Activated T-cell treated with anti-CD3 and anti-CD28 coated beads, Interleukin-2, amount 50 U/mL, for 24 hours (primary cell): ENCODE data around the gene KIFC1.

ENCODE experiments used
- DNase-seq: peaks from one replicate; pipeline ENCODE4 v3.0.0-alpha.2; 2020
- H3K27ac Mint-ChIP-seq: 2 replicates; pipeline ENCODE4 v1.8.0; 2020; ENCODE audit warnings: mild to moderate bottlenecking, mixed read lengths
- H3K27me3 Mint-ChIP-seq: 2 replicates; pipeline ENCODE4 v1.8.0; 2020; ENCODE audit warnings: mixed read lengths
- H3K36me3 Mint-ChIP-seq: 2 replicates; pipeline ENCODE4 v1.8.0; 2020; ENCODE audit warnings: low read depth, mixed read lengths
- H3K4me1 Mint-ChIP-seq: 2 replicates; pipeline ENCODE4 v1.8.0; 2020; ENCODE audit warnings: low read depth, mixed read lengths
- H3K4me3 Mint-ChIP-seq: 2 replicates; pipeline ENCODE4 v1.8.0; 2020; ENCODE audit warnings: mild to moderate bottlenecking, moderate library complexity, mixed read lengths
- H3K9me3 Mint-ChIP-seq: 2 replicates; pipeline ENCODE4 v1.8.0; 2020; ENCODE audit warnings: mixed read lengths

KIFC1 gene

DNA sequence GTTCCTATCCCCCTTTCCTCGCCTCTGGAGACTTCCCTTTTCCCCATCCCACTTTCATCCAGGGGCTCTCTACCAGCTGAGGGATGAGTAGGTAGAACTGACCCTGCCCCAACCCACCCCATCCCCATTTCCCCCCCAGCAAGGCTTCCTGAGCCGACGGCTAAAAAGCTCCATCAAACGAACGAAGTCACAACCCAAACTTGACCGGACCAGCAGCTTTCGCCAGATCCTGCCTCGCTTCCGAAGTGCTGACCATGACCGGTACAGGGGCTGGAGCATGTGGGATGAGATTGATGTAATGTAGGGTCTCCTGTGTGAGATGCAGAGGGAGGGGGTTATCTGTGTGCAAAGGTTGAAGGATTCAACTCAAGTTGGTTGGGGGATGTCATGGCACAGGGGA lies 40.9 kb downstream of the KIFC1 start:
- H3K4me1 Mint-ChIP-seq = peaks cover 48% of the 10 kb centered on the region
- no peaks in the 10 kb centered on the region for H3K9me3 Mint-ChIP-seq
- peak overlapping the region; percentile 92 for H3K4me3 Mint-ChIP-seq
- H3K27ac Mint-ChIP-seq = peak overlapping the region; percentile 70
- no peak for DNase-seq
- H3K27me3 Mint-ChIP-seq = no peaks in the 10 kb centered on the region
- peaks cover 40% of the 10 kb centered on the region for H3K36me3 Mint-ChIP-seq

DNA sequence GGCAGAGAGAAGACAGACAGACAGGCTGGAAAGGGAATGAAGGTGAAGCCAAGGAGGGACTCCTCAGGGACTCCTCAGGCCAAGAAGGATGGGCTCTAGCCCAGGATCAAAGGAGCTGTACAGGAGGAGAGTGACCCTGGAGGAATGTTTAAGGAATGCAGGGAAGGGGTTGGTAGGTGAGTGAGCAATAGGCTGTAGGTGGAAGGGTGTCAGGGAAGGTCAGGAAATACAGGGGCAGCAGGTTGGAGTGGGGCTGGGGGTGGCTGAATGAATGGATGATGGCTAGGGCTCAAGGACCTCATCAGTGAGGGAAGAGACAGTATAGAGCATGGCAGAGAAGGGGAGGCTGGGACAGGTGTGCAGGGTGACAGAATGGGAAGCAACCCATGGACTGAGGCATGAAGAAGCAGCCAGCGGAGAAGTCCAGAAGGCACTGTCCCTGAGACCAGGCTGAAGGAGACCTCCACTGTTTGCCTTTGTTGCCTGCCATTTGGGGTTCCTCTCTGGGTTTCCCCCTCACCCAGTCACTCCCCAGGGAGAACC lies 41.4 kb downstream of the KIFC1 start:
- peaks cover 47% of the 10 kb centered on the region for H3K4me1 Mint-ChIP-seq
- DNase-seq = no peak
- H3K9me3 Mint-ChIP-seq = no peaks in the 10 kb centered on the region
- peak overlapping the region; percentile 45 for H3K4me3 Mint-ChIP-seq
- H3K36me3 Mint-ChIP-seq = peaks cover 44% of the 10 kb centered on the region
- H3K27ac Mint-ChIP-seq = peak overlapping the region; percentile 70
- no peaks in the 10 kb centered on the region for H3K27me3 Mint-ChIP-seq

DNA sequence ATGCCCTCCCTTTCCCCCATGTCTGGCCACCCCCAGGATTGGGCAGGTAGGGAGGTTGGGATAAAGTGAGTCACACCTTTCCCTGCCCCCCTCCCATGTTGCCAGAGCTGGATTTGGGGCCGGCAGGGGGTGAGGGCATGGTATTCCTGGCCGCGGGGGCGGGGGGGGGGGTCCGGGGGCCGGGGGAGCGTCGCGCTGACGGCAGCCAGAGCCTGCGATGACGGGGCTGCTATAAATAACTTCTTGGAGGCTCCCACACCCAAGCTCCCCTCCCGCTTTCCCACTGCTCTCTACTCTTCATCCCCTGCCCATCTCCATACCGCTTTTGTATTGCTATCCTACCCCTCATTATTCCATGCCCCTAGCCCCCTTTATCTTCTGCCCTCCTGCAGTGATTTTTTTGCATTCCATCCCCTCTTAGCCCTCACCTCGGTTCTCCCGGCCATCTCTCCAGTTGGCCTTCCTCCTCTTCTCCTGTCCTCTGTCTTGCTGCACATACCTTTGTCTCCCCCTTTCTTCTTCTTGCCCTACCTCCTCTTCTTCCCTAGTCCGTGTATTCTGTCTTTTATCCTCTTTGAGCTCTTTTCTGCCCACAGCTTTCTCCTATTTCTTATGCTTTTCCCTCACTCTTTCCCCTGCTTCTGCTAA lies 42.0 kb downstream of the KIFC1 start:
- H3K4me1 Mint-ChIP-seq = peaks cover 41% of the 10 kb centered on the region
- H3K27me3 Mint-ChIP-seq = no peaks in the 10 kb centered on the region

DNA sequence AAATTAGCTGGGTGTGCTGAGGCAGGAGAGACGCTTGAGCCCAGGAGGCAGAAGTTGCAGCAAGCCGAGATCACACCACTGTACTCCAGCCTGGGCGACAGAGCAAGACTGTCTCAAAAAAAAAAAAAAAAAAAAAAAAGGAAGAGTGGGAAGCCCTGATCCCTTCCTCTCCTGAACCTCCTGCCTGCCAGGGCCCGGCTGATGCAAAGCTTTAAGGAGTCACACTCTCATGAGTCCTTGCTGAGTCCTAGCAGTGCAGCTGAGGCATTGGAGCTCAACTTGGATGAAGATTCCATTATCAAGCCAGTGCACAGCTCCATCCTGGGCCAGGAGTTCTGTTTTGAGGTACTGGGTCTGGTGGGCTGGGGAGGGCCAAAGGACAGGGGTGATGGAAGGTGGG lies 43.3 kb downstream of the KIFC1 start:
- H3K27me3 Mint-ChIP-seq = no peaks in the 10 kb centered on the region
- peaks cover 31% of the 10 kb centered on the region for H3K4me1 Mint-ChIP-seq
- H3K9me3 Mint-ChIP-seq = no peaks in the 10 kb centered on the region
- no peak overlapping the region for H3K4me3 Mint-ChIP-seq
- H3K36me3 Mint-ChIP-seq = peaks cover 57% of the 10 kb centered on the region
- H3K27ac Mint-ChIP-seq = peak overlapping the region; percentile 11
- no peak for DNase-seq

More for the DNA sequence above, 42.0 kb downstream of the KIFC1 start:
- Mint-ChIP-seq H3K4me3 (no peak overlapping the region), H3K27ac (no peak overlapping the region), H3K9me3 (no peaks in the 10 kb centered on the region), H3K36me3 (peaks cover 46% of the 10 kb centered on the region)
- no peak for DNase-seq

DNA sequence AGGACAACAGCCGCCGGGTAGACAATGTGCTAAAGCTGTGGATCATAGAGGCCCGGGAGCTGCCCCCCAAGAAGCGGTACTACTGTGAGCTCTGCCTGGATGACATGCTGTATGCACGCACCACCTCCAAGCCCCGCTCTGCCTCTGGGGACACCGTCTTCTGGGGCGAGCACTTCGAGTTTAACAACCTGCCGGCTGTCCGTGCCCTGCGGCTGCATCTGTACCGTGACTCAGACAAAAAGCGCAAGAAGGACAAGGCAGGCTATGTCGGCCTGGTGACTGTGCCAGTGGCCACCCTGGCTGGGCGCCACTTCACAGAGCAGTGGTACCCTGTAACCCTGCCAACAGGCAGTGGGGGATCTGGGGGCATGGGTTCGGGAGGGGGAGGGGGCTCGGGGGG lies 46.0 kb downstream of the KIFC1 start:
- no peak for DNase-seq
- peaks cover 8% of the 10 kb centered on the region for H3K4me1 Mint-ChIP-seq
- no peaks in the 10 kb centered on the region for H3K27me3 Mint-ChIP-seq
- H3K9me3 Mint-ChIP-seq = no peaks in the 10 kb centered on the region
- no peak overlapping the region for H3K27ac Mint-ChIP-seq
- no peak overlapping the region for H3K4me3 Mint-ChIP-seq
- peaks cover 77% of the 10 kb centered on the region for H3K36me3 Mint-ChIP-seq

DNA sequence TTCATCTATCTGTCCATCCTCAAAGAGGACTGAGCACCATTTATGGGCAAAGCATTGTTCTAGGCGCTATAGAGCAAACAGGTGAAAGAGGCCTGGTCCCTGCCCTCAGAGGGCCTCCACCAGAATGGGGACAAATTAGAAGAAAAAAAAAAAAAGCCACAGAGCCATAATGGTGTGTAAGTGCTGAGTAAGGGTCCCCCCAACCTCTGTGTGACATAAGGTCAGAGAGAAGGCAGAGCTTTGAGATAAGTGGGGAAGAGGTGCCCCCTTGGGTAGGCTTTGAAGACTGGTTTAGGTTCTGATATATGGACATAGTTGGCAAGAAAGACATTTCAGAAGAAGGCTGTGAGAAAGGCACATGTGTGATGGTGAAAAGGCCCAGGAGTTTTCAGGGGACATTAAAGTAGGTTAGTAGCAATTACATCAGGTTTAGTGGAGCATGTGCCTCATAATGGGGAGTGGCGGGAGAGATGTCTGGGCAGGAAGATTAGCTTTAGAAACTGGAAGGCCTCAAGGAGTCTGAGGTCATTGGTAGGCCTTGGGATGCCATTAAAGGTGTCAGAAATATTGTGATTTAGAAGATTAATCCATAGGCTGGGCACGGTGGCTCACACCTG lies 47.5 kb downstream of the KIFC1 start:
- DNase-seq = no peak
- Mint-ChIP-seq H3K4me3 (no peak overlapping the region), H3K4me1 (peaks cover 3% of the 10 kb centered on the region), H3K27me3 (no peaks in the 10 kb centered on the region), H3K9me3 (no peaks in the 10 kb centered on the region), H3K27ac (peak overlapping the region; percentile 19), H3K36me3 (peaks cover 82% of the 10 kb centered on the region)

DNA sequence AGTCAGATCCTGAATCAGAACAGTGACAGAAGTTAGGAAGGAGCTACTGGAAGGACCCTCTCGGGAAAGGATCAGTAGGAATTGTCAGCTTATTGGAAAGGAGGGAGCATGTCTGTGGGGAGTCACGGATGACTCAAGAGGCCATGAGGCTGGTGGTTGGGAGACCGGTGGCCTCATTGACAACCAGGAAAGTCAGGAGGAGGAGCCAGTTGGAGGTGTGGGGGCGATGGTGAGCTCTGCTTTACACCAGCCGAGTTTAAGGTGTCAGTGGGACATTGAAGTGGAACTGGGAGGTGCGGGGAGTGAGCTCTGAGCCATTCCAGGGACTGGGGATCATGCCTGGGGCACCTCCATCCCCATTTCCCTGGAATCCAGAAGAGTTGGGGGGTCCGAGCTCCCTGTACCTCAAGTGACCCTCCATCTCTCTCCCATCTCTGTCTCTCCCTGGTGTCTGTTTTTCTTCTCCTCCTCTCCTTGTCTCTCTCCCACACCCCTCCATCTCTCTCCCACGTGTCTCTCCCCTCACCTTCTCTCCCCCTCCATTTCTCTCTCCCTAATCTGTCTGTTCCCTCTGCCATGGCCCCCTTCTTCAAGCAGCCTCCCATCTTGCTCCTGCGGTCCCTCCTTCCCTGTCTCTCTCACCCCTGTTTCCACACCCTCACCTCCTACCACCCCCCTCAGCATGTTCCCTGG lies 48.5 kb downstream of the KIFC1 start:
- peaks cover 91% of the 10 kb centered on the region for H3K36me3 Mint-ChIP-seq
- no peaks in the 10 kb centered on the region for H3K27me3 Mint-ChIP-seq
- no peaks in the 10 kb centered on the region for H3K9me3 Mint-ChIP-seq
- peaks cover 3% of the 10 kb centered on the region for H3K4me1 Mint-ChIP-seq
- H3K27ac Mint-ChIP-seq = peak overlapping the region; percentile 28
- H3K4me3 Mint-ChIP-seq = no peak overlapping the region
- DNase-seq = no peak

DNA sequence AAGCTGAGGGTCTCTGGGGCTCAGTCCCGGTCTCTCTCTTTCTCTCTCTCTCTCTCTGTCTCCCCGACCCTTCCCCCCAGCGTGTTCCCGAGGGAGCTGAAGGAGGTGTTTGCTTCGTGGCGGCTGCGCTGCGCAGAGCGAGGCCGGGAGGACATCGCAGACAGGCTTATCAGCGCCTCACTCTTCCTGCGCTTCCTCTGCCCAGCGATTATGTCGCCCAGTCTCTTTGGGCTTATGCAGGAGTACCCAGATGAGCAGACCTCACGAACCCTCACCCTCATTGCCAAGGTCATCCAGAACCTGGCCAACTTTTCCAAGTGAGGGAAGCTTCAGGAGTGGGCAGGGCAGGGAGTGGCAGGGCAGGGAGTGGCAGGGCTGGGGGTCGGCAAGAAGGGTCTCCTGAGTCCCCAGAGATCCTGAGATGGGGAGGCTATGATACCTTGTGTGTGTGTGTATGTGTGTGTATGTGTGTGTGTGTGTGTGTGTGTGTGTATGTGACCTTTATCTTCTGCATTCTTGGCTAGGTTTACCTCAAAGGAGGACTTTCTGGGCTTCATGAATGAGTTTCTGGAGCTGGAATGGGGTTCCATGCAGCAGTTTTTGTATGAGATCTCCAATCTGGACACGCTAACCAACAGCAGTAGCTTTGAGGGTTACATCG lies 49.2 kb downstream of the KIFC1 start:
- no peaks in the 10 kb centered on the region for H3K9me3 Mint-ChIP-seq
- no peaks in the 10 kb centered on the region for H3K27me3 Mint-ChIP-seq
- DNase-seq = no peak
- H3K4me3 Mint-ChIP-seq = no peak overlapping the region
- H3K36me3 Mint-ChIP-seq = peaks cover 88% of the 10 kb centered on the region
- H3K4me1 Mint-ChIP-seq = peaks cover 3% of the 10 kb centered on the region
- H3K27ac Mint-ChIP-seq = peak overlapping the region; percentile 65

DNA sequence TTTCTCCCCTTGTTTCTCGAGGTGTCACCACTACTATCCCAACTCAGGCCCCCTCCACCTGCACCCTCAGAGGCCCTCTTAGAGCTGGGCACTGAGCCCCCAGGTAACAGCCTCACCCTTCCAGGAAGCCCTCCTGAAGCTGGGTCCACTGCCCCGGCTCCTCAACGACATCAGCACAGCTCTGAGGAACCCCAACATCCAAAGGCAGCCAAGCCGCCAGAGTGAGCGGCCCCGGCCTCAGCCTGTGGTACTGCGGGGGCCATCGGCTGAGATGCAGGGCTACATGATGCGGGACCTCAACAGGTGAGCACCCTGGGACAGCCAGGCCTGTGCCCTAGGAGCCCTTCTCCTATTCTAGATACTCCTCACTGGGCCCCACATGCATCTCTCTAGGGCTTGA lies 49.8 kb downstream of the KIFC1 start:
- Mint-ChIP-seq H3K9me3 (no peaks in the 10 kb centered on the region), H3K36me3 (peaks cover 88% of the 10 kb centered on the region), H3K4me1 (peaks cover 3% of the 10 kb centered on the region), H3K4me3 (no peak overlapping the region), H3K27ac (peak overlapping the region; percentile 72), H3K27me3 (no peaks in the 10 kb centered on the region)
- DNase-seq = no peak

DNA sequence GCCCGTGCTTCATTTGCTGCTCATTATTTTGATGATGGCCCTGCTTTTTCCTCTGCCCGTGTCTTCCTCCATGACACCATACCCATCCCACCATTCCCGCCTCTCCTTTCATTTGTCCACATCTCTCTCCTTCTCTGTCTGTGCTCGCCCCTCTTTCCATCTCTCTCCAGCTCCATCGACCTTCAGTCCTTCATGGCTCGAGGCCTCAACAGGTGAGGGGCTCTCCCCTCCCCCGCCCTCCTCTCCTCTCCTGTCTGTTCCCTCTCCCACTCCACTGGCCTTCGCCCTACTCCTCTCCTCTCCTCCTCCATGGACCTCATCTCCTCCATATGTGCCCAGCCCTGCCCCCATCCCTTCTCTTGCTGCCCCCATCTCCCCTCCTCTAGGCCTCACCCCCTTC lies 50.7 kb downstream of the KIFC1 start:
- Mint-ChIP-seq H3K27ac (peak overlapping the region; percentile 72), H3K4me3 (no peak overlapping the region), H3K9me3 (no peaks in the 10 kb centered on the region), H3K36me3 (peaks cover 87% of the 10 kb centered on the region), H3K4me1 (peaks cover 3% of the 10 kb centered on the region), H3K27me3 (no peaks in the 10 kb centered on the region)
- no peak for DNase-seq

DNA sequence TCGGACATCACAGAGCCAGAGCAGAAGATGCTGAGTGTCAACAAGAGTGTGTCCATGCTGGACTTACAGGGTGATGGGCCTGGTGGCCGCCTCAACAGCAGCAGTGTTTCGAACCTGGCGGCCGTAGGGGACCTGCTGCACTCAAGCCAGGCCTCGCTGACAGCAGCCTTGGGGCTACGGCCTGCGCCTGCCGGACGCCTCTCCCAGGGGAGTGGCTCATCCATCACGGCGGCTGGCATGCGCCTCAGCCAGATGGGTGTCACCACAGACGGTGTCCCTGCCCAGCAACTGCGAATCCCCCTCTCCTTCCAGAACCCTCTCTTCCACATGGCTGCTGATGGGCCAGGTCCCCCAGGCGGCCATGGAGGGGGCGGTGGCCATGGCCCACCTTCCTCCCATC lies 51.4 kb downstream of the KIFC1 start:
- Mint-ChIP-seq H3K9me3 (no peaks in the 10 kb centered on the region), H3K4me3 (no peak overlapping the region), H3K27me3 (no peaks in the 10 kb centered on the region), H3K4me1 (peaks cover 3% of the 10 kb centered on the region), H3K36me3 (peaks cover 88% of the 10 kb centered on the region), H3K27ac (no peak overlapping the region)
- no peak for DNase-seq

DNA sequence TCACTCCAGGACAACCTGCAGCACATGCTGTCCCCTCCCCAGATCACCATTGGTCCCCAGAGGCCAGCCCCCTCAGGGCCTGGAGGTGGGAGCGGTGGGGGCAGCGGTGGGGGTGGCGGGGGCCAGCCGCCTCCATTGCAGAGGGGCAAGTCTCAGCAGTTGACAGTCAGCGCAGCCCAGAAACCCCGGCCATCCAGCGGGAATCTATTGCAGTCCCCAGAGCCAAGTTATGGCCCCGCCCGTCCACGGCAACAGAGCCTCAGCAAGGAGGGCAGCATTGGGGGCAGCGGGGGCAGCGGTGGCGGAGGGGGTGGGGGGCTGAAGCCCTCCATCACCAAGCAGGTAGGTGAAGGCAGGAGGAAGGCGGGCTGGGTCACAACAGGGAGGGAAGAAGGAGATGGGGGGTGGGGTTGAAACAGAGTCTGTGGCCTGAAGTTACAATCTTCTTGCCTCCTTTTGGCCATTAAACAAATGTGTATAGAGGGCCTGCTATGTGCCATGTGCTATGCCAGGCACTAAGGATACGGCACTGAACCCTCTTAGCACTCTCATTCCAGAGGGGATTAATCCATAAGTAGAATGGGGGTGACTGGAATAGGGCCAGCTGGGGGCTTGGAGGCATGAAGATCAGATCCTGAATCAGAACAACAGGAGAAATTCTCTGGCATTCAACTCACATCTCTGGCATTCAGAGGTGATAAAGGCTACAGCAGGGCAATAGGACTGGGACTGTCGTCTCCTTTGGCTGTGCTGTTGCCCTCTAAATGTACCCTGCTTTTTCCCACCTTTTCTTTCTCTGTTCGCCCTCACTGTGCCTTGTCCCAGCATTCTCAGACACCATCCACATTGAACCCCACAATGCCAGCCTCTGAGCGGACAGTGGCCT lies 52.2 kb downstream of the KIFC1 start:
- peaks cover 88% of the 10 kb centered on the region for H3K36me3 Mint-ChIP-seq

DNA sequence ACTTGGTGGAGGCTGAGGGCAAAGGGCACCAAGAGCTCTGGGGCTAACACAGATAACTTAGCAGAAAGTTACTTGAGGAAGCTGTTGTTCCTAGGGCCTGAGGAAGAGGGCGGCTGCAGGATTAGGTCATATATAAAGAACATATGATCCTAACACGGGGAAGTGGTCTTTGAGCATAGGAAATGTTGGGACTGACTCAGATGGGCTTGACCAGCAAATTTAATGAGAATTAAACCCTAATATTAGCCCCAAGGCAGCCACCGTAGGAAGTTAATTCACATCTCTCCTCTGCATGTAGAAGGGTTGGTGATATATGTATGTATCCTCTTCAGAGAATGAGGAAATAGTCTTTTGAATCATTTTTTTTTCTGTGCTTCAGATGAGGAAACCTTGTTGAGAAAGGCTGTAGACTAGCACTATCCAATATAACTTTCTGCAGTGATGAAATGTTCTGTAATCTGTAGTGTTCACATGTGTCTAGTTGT lies 53.5 kb downstream of the KIFC1 start:
- H3K4me3 Mint-ChIP-seq = no peak overlapping the region
- H3K27ac Mint-ChIP-seq = peak overlapping the region; percentile 31
- peaks cover 87% of the 10 kb centered on the region for H3K36me3 Mint-ChIP-seq
- no peaks in the 10 kb centered on the region for H3K9me3 Mint-ChIP-seq
- no peaks in the 10 kb centered on the region for H3K27me3 Mint-ChIP-seq
- H3K4me1 Mint-ChIP-seq = no peaks in the 10 kb centered on the region
- no peak for DNase-seq

More for the DNA sequence above, 52.2 kb downstream of the KIFC1 start:
- Mint-ChIP-seq H3K4me1 (peaks cover 3% of the 10 kb centered on the region), H3K27me3 (no peaks in the 10 kb centered on the region), H3K27ac (no peak overlapping the region), H3K4me3 (no peak overlapping the region), H3K9me3 (no peaks in the 10 kb centered on the region)
- no peak for DNase-seq

DNA sequence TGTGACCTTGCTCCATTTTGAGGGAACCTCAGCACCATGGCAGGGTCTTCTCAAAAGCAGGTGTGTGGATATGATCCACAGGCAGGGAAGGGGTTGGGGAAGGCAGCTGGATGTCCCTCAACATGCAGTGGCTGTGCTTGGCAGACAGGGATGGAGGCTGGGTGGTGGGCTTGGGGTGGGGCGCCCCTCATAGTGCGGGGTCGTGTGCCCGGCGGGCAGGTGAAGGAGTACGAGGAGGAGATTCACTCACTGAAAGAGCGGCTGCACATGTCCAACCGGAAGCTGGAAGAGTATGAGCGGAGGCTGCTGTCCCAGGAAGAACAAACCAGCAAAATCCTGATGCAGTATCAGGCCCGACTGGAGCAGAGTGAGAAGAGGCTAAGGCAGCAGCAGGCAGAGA lies 54.7 kb downstream of the KIFC1 start:
- Mint-ChIP-seq H3K27ac (peak overlapping the region; percentile 60), H3K36me3 (peaks cover 77% of the 10 kb centered on the region), H3K4me1 (peaks cover 2% of the 10 kb centered on the region), H3K27me3 (no peaks in the 10 kb centered on the region), H3K9me3 (no peaks in the 10 kb centered on the region), H3K4me3 (no peak overlapping the region)
- DNase-seq = no peak
